Liver (tissue), 3 donors: Measurements from ENCODE around the gene CPED1.

Experiments
- CTCF ChIP-seq: fragments of 150-350 bp; IDR thresholded peaks from 2 replicates; pipeline ENCODE4 v1.5.1; 2017; ENCODE audit warnings: improper control_type of control experiment, low read depth, low read length; ENCODE audit not compliant: missing input control
- EGR1 ChIP-seq, 2 donors: IDR thresholded peaks; 2 replicates each; pipeline ENCODE4 v1.6.1; 2016 to 2018; ENCODE audit warnings: antibody characterized with exemption in 2 of 2, low read depth in 2 of 2
- FOXA2 ChIP-seq: IDR thresholded peaks from 2 replicates; pipeline ENCODE4 v1.6.1; 2016; ENCODE audit warnings: antibody characterized with exemption
- GABPA ChIP-seq, 2 donors: IDR thresholded peaks in 1 of 2; conservative IDR thresholded peaks in 1 of 2; 2 replicates each; pipeline ENCODE4 v1.6.1; 2016; ENCODE audit warnings: antibody characterized with exemption in 2 of 2, mild to moderate bottlenecking in 1 of 2, moderate library complexity in 1 of 2
- HNF4A ChIP-seq, 2 donors: conservative IDR thresholded peaks; 2 replicates each; pipeline ENCODE4 v1.6.1; 2016; ENCODE audit warnings: antibody characterized with exemption in 2 of 2, mild to moderate bottlenecking in 2 of 2
- JUND ChIP-seq, 2 donors: IDR thresholded peaks; 2 replicates each; pipeline ENCODE4 v1.6.1; 2016; ENCODE audit warnings: antibody characterized with exemption in 2 of 2
- MAX ChIP-seq: IDR thresholded peaks from 2 replicates; pipeline ENCODE4 v1.6.1; 2016; ENCODE audit warnings: antibody characterized with exemption
- RAD21 ChIP-seq, 2 donors: IDR thresholded peaks; 2 replicates each; pipeline ENCODE4 v1.6.1; 2016; ENCODE audit warnings: antibody characterized with exemption in 2 of 2, mild to moderate bottlenecking in 2 of 2
- REST ChIP-seq: IDR thresholded peaks from 2 replicates; pipeline ENCODE4 v1.6.1; 2016; ENCODE audit warnings: antibody characterized with exemption, mild to moderate bottlenecking
- SP1 ChIP-seq: IDR thresholded peaks from 2 replicates; pipeline ENCODE4 v1.6.1; 2018; ENCODE audit warnings: antibody characterized with exemption, mild to moderate bottlenecking
- TAF1 ChIP-seq: conservative IDR thresholded peaks from 2 replicates; pipeline ENCODE4 v1.6.1; 2016; ENCODE audit warnings: antibody characterized with exemption, mild to moderate bottlenecking
- YY1 ChIP-seq: IDR thresholded peaks from 2 replicates; pipeline ENCODE4 v1.6.1; 2016; ENCODE audit warnings: antibody characterized with exemption, mild to moderate bottlenecking
- ZBTB33 ChIP-seq: IDR thresholded peaks from 2 replicates; pipeline ENCODE4 v1.6.1; 2016; ENCODE audit warnings: antibody characterized with exemption
- donor health status: healthy.
- donor health status: healthy.

GRCh38 chr7:121126201-121126600, 137.7 kb downstream of the CPED1 start:
- TF ChIP-seq CTCF (no peak), YY1 (no peak), MAX (no peak), TAF1 (no peak), RAD21 (IDR thresholded peaks at IDR 0.05) (no peak), EGR1 (IDR thresholded peaks at IDR 0.05; ENCODE audit: low read depth in 2 of 2) (no peak), JUND (IDR thresholded peaks at IDR 0.05) (no peak), REST (no peak), ZBTB33 (no peak), SP1 (no peak), FOXA2 (no peak), GABPA (IDR thresholded peaks at IDR 0.05 in 1 of 2, conservative IDR thresholded peaks at IDR 0.05 in 1 of 2) (no peak), HNF4A (conservative IDR thresholded peaks at IDR 0.05) (no peak)
